ENCODE measurements around the gene WNK4. TPM values are rescaled to one million over a fixed set of nuclear protein-coding genes. Genes with fewer than 3 reads are reported as not detected.

The WNK4 gene
- total and polyA plus RNA-seq, 10 of the 15 experiments (the other 5 are each of a cell fraction or from before 2014, with no cell fraction given) = 0.06 to 0.29 (median 0.13) TPM; not detected in 5

GRCh38 chr17:42775534-42776098 lies 4.8 kb upstream of the WNK4 start:
- Histone ChIP-seq H3K79me2 (ENCODE audit: control insufficient read depth, insufficient read depth, low read length) (peaks cover 9% of the 10 kb centered on the region), H3K4me1 (ENCODE audit: control insufficient read depth, insufficient read depth, low read length) (peaks cover 26% of the 10 kb centered on the region), H3K9me3 (replicated peaks; ENCODE audit: control insufficient read depth, insufficient read depth, low read length) (no peaks in the 10 kb centered on the region), H2AFZ (ENCODE audit: control insufficient read depth, low read depth, low read length) (no peak overlapping the region), H4K20me1 (ENCODE audit: control insufficient read depth, insufficient read depth) (no peaks in the 10 kb centered on the region), H3K27ac (ENCODE audit: control insufficient read depth, insufficient read depth) (no peak overlapping the region), H3K27me3 (replicated peaks in 1 of 2; ENCODE audit: control insufficient read depth in 2 of 2, insufficient read depth in 2 of 2, low read length in 1 of 2) (no peaks in the 10 kb centered on the region; a peak in 1 of 4 replicates), H3K4me3 (peak overlapping the region; percentile 24; the same call in 1 of the 2 replicates), H3K36me3 (ENCODE audit: control insufficient read depth in 2 of 2, insufficient read depth in 2 of 2, low read length in 1 of 2) (peaks cover 5 to 7% of the 10 kb centered on the region in 2 experiments; a peak in 3 of 4 replicates), H3K4me2 (ENCODE audit: control insufficient read depth, insufficient read depth) (peak overlapping the region; percentile 40), H3K9ac (ENCODE audit: control insufficient read depth, insufficient read depth, low read length) (no peak overlapping the region)
- ATAC-seq = peak; percentile 70
- ChIA-PET CTCF (no interaction called here), SMC1A (ENCODE audit: uncharacterized antibody, unreplicated experiment) (no interaction called here), RAD21 (ENCODE audit: unreplicated experiment) (no interaction called here), POLR2A (no interaction called here)
- in situ Hi-C loops (cut with MboI) = no loop called here
- BruUV-seq (replicated peaks) = no TSS peak
- DNase-seq (ENCODE audit: low read depth, low spot score) = no peak
- intact Hi-C loops (cut with micrococcal nuclease; ENCODE audit: unreplicated experiment) = no loop called here
- no peak for FAIRE-seq
- WGBS (ENCODE audit: insufficient coverage, insufficient replicate concordance, low lambda C conversion rate, missing lambda C conversion rate) = 19% methylated on average over 3 of the region's 3 CpGs
- peak; percentile 72; the same call in 1 of the 2 replicates for TF ChIP-seq RELB (IDR thresholded peaks at IDR 0.05; ENCODE audit: low read depth)
- no peak for TF ChIP-seq USF1 (IDR thresholded peaks at IDR 0.05; ENCODE audit: borderline replicate concordance, extremely low read length, insufficient read depth, low read depth, low read length)
- peak; percentile 83 for TF ChIP-seq IKZF1 (conservative IDR thresholded peaks at IDR 0.05)
- TF ChIP-seq MYC (IDR thresholded peaks at IDR 0.05; ENCODE audit: insufficient read depth, insufficient read length, insufficient replicate concordance, low read length, severe bottlenecking) = no peak
- TF ChIP-seq NBN (IDR thresholded peaks at IDR 0.05) = peak; percentile 49; the same call in 1 of the 2 replicates
- no peak for TF ChIP-seq ASH2L (IDR thresholded peaks at IDR 0.05; ENCODE audit: borderline replicate concordance, low read depth)
- no peak for TF ChIP-seq YBX1 (IDR thresholded peaks at IDR 0.05)
- no peak for TF ChIP-seq SMAD5 (IDR thresholded peaks at IDR 0.05; ENCODE audit: low read depth)
- TF ChIP-seq SPI1 (IDR thresholded peaks at IDR 0.05; ENCODE audit: borderline replicate concordance, insufficient read depth, low read depth, low read length) = peak; percentile 97
- TF ChIP-seq MTA2 (IDR thresholded peaks at IDR 0.05; ENCODE audit: low read depth) = peak; percentile 44; the same call in 1 of the 2 replicates
- no peak for TF ChIP-seq TCF12 (IDR thresholded peaks at IDR 0.05; ENCODE audit: low read depth, low read length)
- TF ChIP-seq CHD1 (IDR thresholded peaks at IDR 0.05; ENCODE audit: low read depth, low read length) = no peak
- TF ChIP-seq ZNF207 (IDR thresholded peaks at IDR 0.05; ENCODE audit: borderline replicate concordance) = no peak
- no peak for TF ChIP-seq KDM1A (IDR thresholded peaks at IDR 0.05; ENCODE audit: borderline replicate concordance)
- TF ChIP-seq DPF2 (IDR thresholded peaks at IDR 0.05) = no peak
- TF ChIP-seq TAF1 (IDR thresholded peaks at IDR 0.05; ENCODE audit: borderline replicate concordance, low read depth, low read length) = no peak
- peak; percentile 24; the same call in 1 of the 2 replicates for TF ChIP-seq EED (IDR thresholded peaks at IDR 0.05; ENCODE audit: low read depth)
- TF ChIP-seq BMI1 (IDR thresholded peaks at IDR 0.05; ENCODE audit: borderline replicate concordance) = no peak
- TF ChIP-seq CHD4 (IDR thresholded peaks at IDR 0.05) = no peak
- no peak for TF ChIP-seq HDGF (IDR thresholded peaks at IDR 0.05)
- peak; percentile 63; the same call in 1 of the 2 replicates for TF ChIP-seq ATF2 (IDR thresholded peaks at IDR 0.05; ENCODE audit: low read length)

Data from GM12878 (cell line).